ENCODE results near the gene IQGAP2. TPM values are rescaled to one million over a fixed set of nuclear protein-coding genes. Genes with fewer than 3 reads are reported as not detected.

The IQGAP2 gene
- polyA plus RNA-seq, 1 experiment, result 0.01 TPM

- TF ChIP-seq, protein P1, sequence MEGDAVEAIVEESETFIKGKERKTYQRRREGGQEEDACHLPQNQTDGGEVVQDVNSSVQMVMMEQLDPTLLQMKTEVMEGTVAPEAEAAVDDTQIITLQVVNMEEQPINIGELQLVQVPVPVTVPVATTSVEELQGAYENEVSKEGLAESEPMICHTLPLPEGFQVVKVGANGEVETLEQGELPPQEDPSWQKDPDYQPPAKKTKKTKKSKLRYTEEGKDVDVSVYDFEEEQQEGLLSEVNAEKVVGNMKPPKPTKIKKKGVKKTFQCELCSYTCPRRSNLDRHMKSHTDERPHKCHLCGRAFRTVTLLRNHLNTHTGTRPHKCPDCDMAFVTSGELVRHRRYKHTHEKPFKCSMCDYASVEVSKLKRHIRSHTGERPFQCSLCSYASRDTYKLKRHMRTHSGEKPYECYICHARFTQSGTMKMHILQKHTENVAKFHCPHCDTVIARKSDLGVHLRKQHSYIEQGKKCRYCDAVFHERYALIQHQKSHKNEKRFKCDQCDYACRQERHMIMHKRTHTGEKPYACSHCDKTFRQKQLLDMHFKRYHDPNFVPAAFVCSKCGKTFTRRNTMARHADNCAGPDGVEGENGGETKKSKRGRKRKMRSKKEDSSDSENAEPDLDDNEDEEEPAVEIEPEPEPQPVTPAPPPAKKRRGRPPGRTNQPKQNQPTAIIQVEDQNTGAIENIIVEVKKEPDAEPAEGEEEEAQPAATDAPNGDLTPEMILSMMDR (IDR thresholded peaks at IDR 0.05; ENCODE audit: insufficient read depth, low read depth, low read length), result no peak
- no peak overlapping the region for H3K4me3 ChIP-seq (ENCODE audit: low read depth, low read length)
- CTCF ChIA-PET, result no interaction called here
- POLR2A ChIA-PET, result no interaction called here
- H3K36me3 ChIP-seq (ENCODE audit: control insufficient read depth, insufficient read depth, low read length), result no peaks in the 10 kb centered on the region
- DNase-seq (ENCODE audit: low read depth), result no peak
- H3K27me3 ChIP-seq (ENCODE audit: control insufficient read depth, insufficient read depth, low read length), result peaks cover 2% of the 10 kb centered on the region; the same call in 1 of the 2 replicates
Measured at GRCh38 chr5:76499507-76500161, 96.5 kb downstream of the IQGAP2 start.

GRCh38 chr5:76500633-76501393, 97.7 kb downstream of the IQGAP2 start:
- no peak for DNase-seq (ENCODE audit: low read depth)
- H3K36me3 ChIP-seq (ENCODE audit: control insufficient read depth, insufficient read depth, low read length), result no peaks in the 10 kb centered on the region
- POLR2A ChIA-PET, result no interaction called here
- CTCF ChIA-PET, result interaction anchor here (1.1 kb wide), 1 partner anchor 11 kb away, joined by 3 read pairs; no protein-coding TSS in a partner anchor
- no peak overlapping the region for H3K4me3 ChIP-seq (ENCODE audit: low read depth, low read length)
- peaks cover 2% of the 10 kb centered on the region; the same call in 1 of the 2 replicates for H3K27me3 ChIP-seq (ENCODE audit: control insufficient read depth, insufficient read depth, low read length)
- TF ChIP-seq, protein P1 (IDR thresholded peaks at IDR 0.05; ENCODE audit: insufficient read depth, low read depth, low read length), result no peak

- Histone ChIP-seq H3K36me3 (ENCODE audit: control insufficient read depth, insufficient read depth, low read length) (no peaks in the 10 kb centered on the region), H3K4me3 (ENCODE audit: low read depth, low read length) (no peak overlapping the region), H3K27me3 (ENCODE audit: control insufficient read depth, insufficient read depth, low read length) (0 out of 2 replicates have a peak, but pooled peaks cover 3% of the 10 kb centered on the region)
- ChIA-PET CTCF (no interaction called here), POLR2A (no interaction called here)
- no peak for DNase-seq (ENCODE audit: low read depth)
- TF ChIP-seq, protein P1 (IDR thresholded peaks at IDR 0.05; ENCODE audit: insufficient read depth, low read depth, low read length), result no peak
Measured at GRCh38 chr5:76503929-76504328, 100.8 kb downstream of the IQGAP2 start.

- DNase-seq (ENCODE audit: low read depth), result no peak
- Histone ChIP-seq H3K4me3 (ENCODE audit: low read depth, low read length) (no peak overlapping the region), H3K27me3 (ENCODE audit: control insufficient read depth, insufficient read depth, low read length) (0 out of 2 replicates have a peak, but pooled peaks cover 3% of the 10 kb centered on the region), H3K36me3 (ENCODE audit: control insufficient read depth, insufficient read depth, low read length) (no peaks in the 10 kb centered on the region)
- TF ChIP-seq, protein P1 (IDR thresholded peaks at IDR 0.05; ENCODE audit: insufficient read depth, low read depth, low read length), result no peak
- ChIA-PET CTCF (interaction anchor here (0.6 to 1.0 kb wide), 2 partner anchors 8 to 19 kb away, joined by 3 to 4 read pairs; no protein-coding TSS in a partner anchor), POLR2A (no interaction called here)
Measured at GRCh38 chr5:76504901-76505564, 101.9 kb downstream of the IQGAP2 start.

- no peak for DNase-seq (ENCODE audit: low read depth)
- ChIA-PET POLR2A (no interaction called here), CTCF (no interaction called here)
- H3K27me3 ChIP-seq (ENCODE audit: control insufficient read depth, insufficient read depth, low read length), result no peaks in the 10 kb centered on the region
- TF ChIP-seq, protein P1 (IDR thresholded peaks at IDR 0.05; ENCODE audit: insufficient read depth, low read depth, low read length), result no peak
- H3K4me3 ChIP-seq (ENCODE audit: low read depth, low read length), result no peak overlapping the region
- no peaks in the 10 kb centered on the region for H3K36me3 ChIP-seq (ENCODE audit: control insufficient read depth, insufficient read depth, low read length)
Measured at GRCh38 chr5:76513476-76513875, 110.4 kb downstream of the IQGAP2 start.
